Measurements from ENCODE around the gene UGGT2.
"Not testable (repeated sequence)": the region's sequence is repeated elsewhere in the genome, so short reads cannot be mapped to it uniquely, and the experiment has no call there.

The UGGT2 gene

DNA sequence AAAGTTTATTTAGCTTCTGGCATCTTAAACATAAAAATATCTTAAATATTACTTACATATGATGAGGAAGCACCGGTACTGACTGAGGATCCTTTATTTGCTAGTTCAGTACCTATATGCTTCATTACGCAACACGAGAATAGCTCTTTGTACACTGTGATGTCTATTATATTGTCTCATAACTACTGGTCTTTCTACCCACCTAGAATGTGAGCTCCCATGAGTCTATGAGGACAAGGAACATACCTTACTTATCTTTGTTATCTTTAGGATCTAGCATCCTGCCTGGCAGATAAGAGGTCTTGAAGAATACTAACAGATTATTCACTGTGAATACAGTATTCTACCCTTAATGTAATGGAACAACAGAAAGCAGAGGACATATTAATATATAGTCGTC is 251.4 kb downstream of the UGGT2 start:
- no peaks in the 10 kb centered on the region for H3K4me1 ChIP-seq (ENCODE audit: control insufficient read depth, insufficient read depth, low read length)
- H3K27ac ChIP-seq (ENCODE audit: low read length), result no peak overlapping the region
- DNase-seq (ENCODE audit: low read depth, low spot score), result no peak
- H3K27me3 ChIP-seq (ENCODE audit: control insufficient read depth, insufficient read depth, low read length), result no peaks in the 10 kb centered on the region
- no peaks in the 10 kb centered on the region for H3K36me3 ChIP-seq (ENCODE audit: control insufficient read depth, insufficient read depth, low read length)
- no peaks in the 10 kb centered on the region for H3K9me3 ChIP-seq (ENCODE audit: control insufficient read depth, insufficient read depth, low read length)
- H3K4me3 ChIP-seq (ENCODE audit: low read length), result no peak overlapping the region
- WGBS (ENCODE audit: insufficient coverage, insufficient read length), result no CpG with 5 or more reads among the region's 4 CpGs

DNA sequence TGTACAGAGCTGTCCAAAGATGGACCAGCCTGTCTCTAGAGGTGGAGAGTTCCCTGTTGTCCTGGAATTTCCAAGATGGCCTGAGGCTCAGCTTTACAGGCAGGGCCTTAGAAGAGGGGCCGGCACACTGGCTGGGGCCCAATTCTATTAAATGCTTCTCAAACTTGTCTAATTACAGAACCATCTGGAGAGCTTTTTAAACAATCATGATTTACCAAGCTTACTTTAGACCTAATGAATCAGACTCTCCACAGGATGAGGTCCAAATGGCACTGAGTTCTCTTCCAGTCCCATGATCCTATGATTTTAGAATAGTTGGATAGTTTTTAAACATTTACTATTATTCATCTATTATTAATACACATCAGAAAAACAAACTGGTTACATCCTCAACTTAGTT is 252.8 kb downstream of the UGGT2 start:
- no peak for DNase-seq (ENCODE audit: low read depth, low spot score)
- no CpG with 5 or more reads among the region's 1 CpG for WGBS (ENCODE audit: insufficient coverage, insufficient read length)
- Histone ChIP-seq H3K36me3 (ENCODE audit: control insufficient read depth, insufficient read depth, low read length) (no peaks in the 10 kb centered on the region), H3K4me1 (ENCODE audit: control insufficient read depth, insufficient read depth, low read length) (no peaks in the 10 kb centered on the region), H3K9me3 (ENCODE audit: control insufficient read depth, insufficient read depth, low read length) (no peaks in the 10 kb centered on the region), H3K27me3 (ENCODE audit: control insufficient read depth, insufficient read depth, low read length) (no peaks in the 10 kb centered on the region), H3K27ac (ENCODE audit: low read length) (no peak overlapping the region), H3K4me3 (ENCODE audit: low read length) (no peak overlapping the region)

GRCh38 chr13:95797016-95797415 is 256.2 kb downstream of the UGGT2 start:
- no peaks in the 10 kb centered on the region for H3K36me3 ChIP-seq (ENCODE audit: control insufficient read depth, insufficient read depth, low read length)
- H3K4me3 ChIP-seq (ENCODE audit: low read length), result no peak overlapping the region
- no peaks in the 10 kb centered on the region for H3K9me3 ChIP-seq (ENCODE audit: control insufficient read depth, insufficient read depth, low read length)
- H3K4me1 ChIP-seq (ENCODE audit: control insufficient read depth, insufficient read depth, low read length), result no peaks in the 10 kb centered on the region
- H3K27ac ChIP-seq (ENCODE audit: low read length), result no peak overlapping the region
- WGBS (ENCODE audit: insufficient coverage, insufficient read length), result no CpG with 5 or more reads among the region's 2 CpGs
- no peak for DNase-seq (ENCODE audit: low read depth, low spot score)
- no peaks in the 10 kb centered on the region for H3K27me3 ChIP-seq (ENCODE audit: control insufficient read depth, insufficient read depth, low read length)

GRCh38 chr13:95793781-95794180 is 259.4 kb downstream of the UGGT2 start:
- no CpG with 5 or more reads among the region's 3 CpGs for WGBS (ENCODE audit: insufficient coverage, insufficient read length)
- Histone ChIP-seq H3K9me3 (ENCODE audit: control insufficient read depth, insufficient read depth, low read length) (no peaks in the 10 kb centered on the region), H3K27ac (ENCODE audit: low read length) (no peak overlapping the region), H3K4me1 (ENCODE audit: control insufficient read depth, insufficient read depth, low read length) (no peaks in the 10 kb centered on the region), H3K36me3 (ENCODE audit: control insufficient read depth, insufficient read depth, low read length) (no peaks in the 10 kb centered on the region), H3K4me3 (ENCODE audit: low read length) (no peak overlapping the region), H3K27me3 (ENCODE audit: control insufficient read depth, insufficient read depth, low read length) (no peaks in the 10 kb centered on the region)
- no peak for DNase-seq (ENCODE audit: low read depth, low spot score)

GRCh38 chr13:95793018-95793555 is 260.1 kb downstream of the UGGT2 start:
- no CpG with 5 or more reads among the region's 3 CpGs for WGBS (ENCODE audit: insufficient coverage, insufficient read length)
- Histone ChIP-seq H3K36me3 (ENCODE audit: control insufficient read depth, insufficient read depth, low read length) (no peaks in the 10 kb centered on the region), H3K27me3 (ENCODE audit: control insufficient read depth, insufficient read depth, low read length) (no peaks in the 10 kb centered on the region), H3K27ac (ENCODE audit: low read length) (no peak overlapping the region), H3K9me3 (ENCODE audit: control insufficient read depth, insufficient read depth, low read length) (no peaks in the 10 kb centered on the region), H3K4me3 (ENCODE audit: low read length) (no peak overlapping the region), H3K4me1 (ENCODE audit: control insufficient read depth, insufficient read depth, low read length) (no peaks in the 10 kb centered on the region)
- DNase-seq (ENCODE audit: low read depth, low spot score), result no peak

DNA sequence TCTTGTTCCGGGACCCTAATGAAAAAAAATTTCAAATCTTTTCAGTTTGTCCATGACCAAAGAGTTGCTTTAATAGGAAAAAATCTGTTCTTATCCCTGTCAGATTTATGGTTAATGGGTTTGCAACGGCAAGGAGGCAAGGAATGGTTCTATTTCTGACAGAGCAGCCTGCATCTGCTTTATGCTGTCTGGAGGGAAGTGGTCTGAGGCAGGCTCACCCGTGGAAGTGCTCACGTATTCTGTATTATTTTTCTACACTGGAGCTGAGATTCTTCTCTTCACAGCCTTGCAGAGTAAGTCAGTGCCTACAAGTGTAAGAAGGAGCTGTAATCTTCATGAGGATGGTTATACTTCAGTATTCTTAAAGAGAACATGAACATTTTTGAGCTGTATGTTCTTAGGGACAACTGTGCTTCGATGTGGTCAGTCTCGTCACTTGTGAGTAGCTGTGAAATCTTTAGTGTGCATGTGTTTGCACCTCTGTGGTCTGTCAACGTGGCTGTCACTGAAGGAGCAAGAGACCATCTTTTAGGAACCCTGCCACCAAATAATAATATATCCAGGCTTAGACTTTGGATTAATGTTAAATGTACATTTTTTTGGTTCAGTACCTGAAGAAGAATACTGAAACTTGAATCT is 262.0 kb downstream of the UGGT2 start:
- no peaks in the 10 kb centered on the region for H3K36me3 ChIP-seq (ENCODE audit: control insufficient read depth, insufficient read depth, low read length)
- H3K4me3 ChIP-seq (ENCODE audit: low read length), result no peak overlapping the region
- H3K4me1 ChIP-seq (ENCODE audit: control insufficient read depth, insufficient read depth, low read length), result no peaks in the 10 kb centered on the region
- no CpG with 5 or more reads among the region's 7 CpGs for WGBS (ENCODE audit: insufficient coverage, insufficient read length)
- H3K27ac ChIP-seq (ENCODE audit: low read length), result no peak overlapping the region
- H3K27me3 ChIP-seq (ENCODE audit: control insufficient read depth, insufficient read depth, low read length), result no peaks in the 10 kb centered on the region
- no peaks in the 10 kb centered on the region for H3K9me3 ChIP-seq (ENCODE audit: control insufficient read depth, insufficient read depth, low read length)
- DNase-seq (ENCODE audit: low read depth, low spot score), result no peak

- not testable (repeated sequence) for H3K27ac ChIP-seq (ENCODE audit: low read length); H3K9me3 ChIP-seq (ENCODE audit: control insufficient read depth, insufficient read depth, low read length); DNase-seq (ENCODE audit: low read depth, low spot score); H3K4me3 ChIP-seq (ENCODE audit: low read length); H3K27me3 ChIP-seq (ENCODE audit: control insufficient read depth, insufficient read depth, low read length); H3K4me1 ChIP-seq (ENCODE audit: control insufficient read depth, insufficient read depth, low read length); H3K36me3 ChIP-seq (ENCODE audit: control insufficient read depth, insufficient read depth, low read length)
Measured at GRCh38 chr13:95789315-95789714, 263.9 kb downstream of the UGGT2 start.

GRCh38 chr13:95788100-95788463 is 265.1 kb downstream of the UGGT2 start:
- H3K4me1 ChIP-seq (ENCODE audit: control insufficient read depth, insufficient read depth, low read length), result no peaks in the 10 kb centered on the region
- H3K27me3 ChIP-seq (ENCODE audit: control insufficient read depth, insufficient read depth, low read length), result no peaks in the 10 kb centered on the region
- no peaks in the 10 kb centered on the region for H3K36me3 ChIP-seq (ENCODE audit: control insufficient read depth, insufficient read depth, low read length)
- H3K9me3 ChIP-seq (ENCODE audit: control insufficient read depth, insufficient read depth, low read length), result no peaks in the 10 kb centered on the region
- no peak for DNase-seq (ENCODE audit: low read depth, low spot score)
- H3K27ac ChIP-seq (ENCODE audit: low read length), result no peak overlapping the region
- WGBS (ENCODE audit: insufficient coverage, insufficient read length), result no CpG with 5 or more reads among the region's 2 CpGs
- no peak overlapping the region for H3K4me3 ChIP-seq (ENCODE audit: low read length)

DNA sequence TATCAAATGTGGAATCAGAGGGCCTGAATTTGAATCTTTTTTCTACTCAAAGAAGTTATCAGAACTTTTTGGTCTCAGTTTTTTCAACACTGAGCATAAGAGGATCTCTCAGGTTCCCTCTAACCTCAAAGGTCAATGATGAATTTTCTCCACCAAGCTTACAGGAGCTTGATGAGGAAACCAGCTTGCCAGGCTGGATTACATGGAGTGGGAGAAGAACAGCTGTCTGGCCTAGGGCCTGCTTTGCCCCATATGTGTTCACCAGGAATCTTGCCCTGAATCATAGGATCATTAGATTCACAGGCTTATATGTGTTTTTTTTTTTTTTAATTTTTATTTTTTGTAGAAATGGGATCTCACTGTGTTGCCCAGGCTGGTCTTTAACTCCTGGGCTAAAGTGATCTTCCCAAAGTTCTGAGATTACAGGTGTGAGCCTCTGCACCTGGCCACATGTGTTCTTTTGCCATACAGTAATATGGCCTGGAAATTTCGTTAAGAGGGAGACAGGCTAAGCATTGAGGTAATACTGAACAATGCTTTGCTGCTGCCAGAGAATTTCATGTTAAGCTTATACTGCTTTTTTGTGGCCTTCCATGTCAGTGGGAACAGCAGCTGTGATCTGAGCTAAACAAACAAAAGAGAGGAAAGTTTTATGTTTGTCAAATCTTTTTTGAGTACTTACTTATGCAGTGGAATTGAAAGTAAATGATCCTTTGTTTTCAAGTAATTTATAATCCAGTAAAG is 265.7 kb downstream of the UGGT2 start:
- no CpG with 5 or more reads among the region's 1 CpG for WGBS (ENCODE audit: insufficient coverage, insufficient read length)
- no peak overlapping the region for H3K4me3 ChIP-seq (ENCODE audit: low read length)
- no peak for DNase-seq (ENCODE audit: low read depth, low spot score)
- no peaks in the 10 kb centered on the region for H3K4me1 ChIP-seq (ENCODE audit: control insufficient read depth, insufficient read depth, low read length)
- H3K27me3 ChIP-seq (ENCODE audit: control insufficient read depth, insufficient read depth, low read length), result no peaks in the 10 kb centered on the region
- H3K36me3 ChIP-seq (ENCODE audit: control insufficient read depth, insufficient read depth, low read length), result no peaks in the 10 kb centered on the region
- no peak overlapping the region for H3K27ac ChIP-seq (ENCODE audit: low read length)
- H3K9me3 ChIP-seq (ENCODE audit: control insufficient read depth, insufficient read depth, low read length), result no peaks in the 10 kb centered on the region

DNA sequence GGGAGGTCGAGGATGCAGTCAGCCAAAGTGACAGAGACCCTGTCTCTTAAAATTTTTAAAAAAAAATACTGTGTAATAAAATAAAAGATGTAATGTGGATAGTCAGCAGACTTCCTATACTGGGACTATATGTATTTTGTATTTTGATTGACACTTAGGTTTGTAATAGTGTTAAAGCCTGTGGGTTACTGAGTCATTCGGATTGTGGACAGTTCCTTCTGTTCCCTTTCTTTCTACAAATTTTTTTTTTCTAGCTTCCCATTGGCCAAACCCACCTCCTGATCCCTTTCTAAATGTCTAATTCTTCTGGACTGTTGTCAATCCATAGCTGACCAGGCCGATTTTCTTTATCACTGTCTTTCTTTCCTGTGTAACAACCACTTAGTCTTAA is 268.3 kb downstream of the UGGT2 start:
- no peak for DNase-seq (ENCODE audit: low read depth, low spot score)
- Histone ChIP-seq H3K36me3 (ENCODE audit: control insufficient read depth, insufficient read depth, low read length) (no peaks in the 10 kb centered on the region), H3K27ac (ENCODE audit: low read length) (no peak overlapping the region), H3K4me3 (ENCODE audit: low read length) (no peak overlapping the region), H3K27me3 (ENCODE audit: control insufficient read depth, insufficient read depth, low read length) (no peaks in the 10 kb centered on the region), H3K4me1 (ENCODE audit: control insufficient read depth, insufficient read depth, low read length) (no peaks in the 10 kb centered on the region), H3K9me3 (ENCODE audit: control insufficient read depth, insufficient read depth, low read length) (no peaks in the 10 kb centered on the region)
- no CpG with 5 or more reads among the region's 3 CpGs for WGBS (ENCODE audit: insufficient coverage, insufficient read length)
